Measurements from ENCODE around the gene CXCL5.

Gene CXCL5

DNA sequence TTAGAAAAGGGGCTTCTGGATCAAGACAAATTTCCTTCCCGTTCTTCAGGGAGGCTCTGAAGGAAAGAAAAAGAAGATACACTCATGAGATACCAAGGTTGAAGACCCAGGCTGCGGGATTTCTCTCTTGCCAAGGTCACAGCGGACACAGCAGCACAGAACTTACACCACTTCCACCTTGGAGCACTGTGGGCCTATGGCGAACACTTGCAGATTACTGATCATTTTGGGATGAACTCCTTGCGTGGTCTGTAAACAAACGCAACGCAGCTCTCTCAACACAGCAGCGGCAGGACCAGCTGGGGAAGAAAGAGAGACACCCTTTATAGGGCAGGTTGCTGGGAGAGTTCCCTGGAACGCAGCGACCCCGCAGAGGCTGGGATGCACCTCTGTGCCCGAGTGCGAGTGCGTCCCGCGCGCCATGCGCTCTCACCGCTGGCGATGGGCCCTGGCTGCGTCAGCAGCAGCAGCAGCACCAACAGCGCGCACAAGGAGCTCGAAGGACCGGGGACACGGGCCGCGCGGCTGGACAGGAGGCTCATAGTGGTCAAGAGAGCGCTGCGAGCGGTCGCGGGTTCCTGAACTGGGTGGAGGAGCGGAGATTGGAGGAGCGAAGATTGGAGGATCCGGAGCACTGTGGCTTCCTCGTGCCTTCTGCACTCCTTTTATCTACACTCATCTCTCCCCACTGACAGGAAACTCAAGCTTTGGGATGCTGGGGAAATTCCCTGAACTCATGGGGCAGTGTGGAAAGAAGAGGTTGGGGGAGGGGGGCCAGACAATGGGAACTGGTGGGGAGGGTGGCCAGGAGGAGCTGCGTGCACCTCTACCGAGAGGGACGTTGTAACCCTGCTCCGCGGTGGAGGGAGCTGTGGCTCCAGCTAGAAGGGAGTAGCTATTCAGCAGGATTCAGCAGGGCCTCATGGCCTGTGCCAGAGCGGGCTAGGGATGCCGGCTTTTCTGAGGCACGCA, at the start of gene CXCL5:
Gene CXCL5 (minus strand): TSS at position 638 of the 972 bp plus-strand sequence. CDS start 96 bp downstream, at position 542.
- DNase-seq: no peak

DNA sequence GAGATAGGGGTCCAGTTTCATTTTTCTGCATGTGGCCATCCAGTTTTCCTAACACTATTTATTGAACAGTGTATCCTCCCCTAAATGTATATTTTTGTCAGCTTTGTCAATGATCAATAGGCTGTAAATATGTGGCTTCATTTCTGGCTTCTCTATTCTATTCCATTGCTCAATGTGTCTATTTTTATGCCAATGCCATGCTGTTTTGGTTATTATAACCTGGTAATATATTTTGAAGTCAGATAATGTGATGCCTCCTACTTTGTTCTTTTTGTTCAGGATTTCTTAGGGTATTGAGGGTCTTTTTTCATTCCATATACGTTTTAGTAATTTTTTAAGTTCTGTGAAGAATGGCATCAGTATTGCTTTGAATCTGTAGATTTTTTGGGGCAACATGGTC, 48.7 kb upstream of the CXCL5 start:
- no peak for DNase-seq

DNA sequence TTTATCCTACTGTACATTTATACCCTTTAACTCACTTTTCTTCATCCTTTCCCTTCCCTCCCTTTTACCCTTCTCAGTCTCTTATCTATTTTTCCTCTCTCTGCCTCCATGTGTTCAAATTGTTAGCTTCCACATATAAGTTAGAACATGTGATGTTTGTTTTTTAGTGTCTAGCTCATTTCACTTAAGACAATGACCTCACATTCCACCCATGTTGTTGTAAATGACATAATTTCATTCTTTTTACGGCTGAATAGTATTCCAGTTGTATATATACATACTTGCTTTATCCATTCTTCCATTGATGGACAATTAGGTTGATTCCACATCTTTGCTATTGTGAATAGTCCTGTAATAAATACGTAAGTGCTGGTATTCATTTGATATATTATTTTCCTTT, 47.3 kb upstream of the CXCL5 start:
- DNase-seq: no peak

DNA sequence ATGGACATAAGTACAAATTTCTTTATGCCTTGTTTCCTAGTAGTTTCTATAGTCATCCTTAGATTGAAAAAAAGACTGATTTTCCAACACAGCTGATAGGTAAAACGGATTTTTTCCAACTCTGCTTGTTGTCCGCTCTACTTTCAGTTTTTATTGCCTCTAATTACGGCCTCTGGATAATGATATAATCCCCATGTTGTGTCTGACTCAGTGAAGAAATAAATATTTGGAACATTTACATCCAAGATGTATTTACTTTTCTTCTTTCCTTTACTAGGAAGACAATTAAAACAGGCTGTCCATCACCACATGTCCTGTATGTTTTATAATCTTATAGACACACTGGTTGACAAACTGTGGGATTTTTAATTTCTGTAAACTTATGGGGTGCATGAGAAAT, 46.8 kb upstream of the CXCL5 start:
- DNase-seq: no peak

GRCh38 chr4:74044677-74045076, 46.2 kb upstream of the CXCL5 start:
- no peak for DNase-seq

DNA sequence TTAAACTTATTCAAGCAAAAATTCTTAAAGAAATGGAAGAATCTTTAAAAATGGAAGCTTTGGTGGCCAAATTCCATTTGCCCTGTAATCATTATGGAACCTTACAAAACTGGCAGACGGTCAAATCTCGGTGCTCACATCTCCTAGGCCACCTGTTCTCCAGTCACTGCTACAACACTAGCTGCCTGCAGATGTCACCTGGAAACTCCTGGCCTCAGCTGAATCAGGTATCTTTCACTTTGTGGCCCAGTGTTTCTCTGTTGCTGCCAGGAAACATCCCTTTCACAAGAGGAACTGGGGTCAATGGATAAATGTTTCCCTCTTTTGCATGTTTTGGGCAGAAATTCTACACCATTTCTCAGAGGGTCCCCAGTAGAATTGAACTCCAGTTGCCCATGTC, 44.2 kb upstream of the CXCL5 start:
- DNase-seq: no peak

GRCh38 chr4:74041418-74041817, 42.9 kb upstream of the CXCL5 start:
- no peak for DNase-seq

DNA sequence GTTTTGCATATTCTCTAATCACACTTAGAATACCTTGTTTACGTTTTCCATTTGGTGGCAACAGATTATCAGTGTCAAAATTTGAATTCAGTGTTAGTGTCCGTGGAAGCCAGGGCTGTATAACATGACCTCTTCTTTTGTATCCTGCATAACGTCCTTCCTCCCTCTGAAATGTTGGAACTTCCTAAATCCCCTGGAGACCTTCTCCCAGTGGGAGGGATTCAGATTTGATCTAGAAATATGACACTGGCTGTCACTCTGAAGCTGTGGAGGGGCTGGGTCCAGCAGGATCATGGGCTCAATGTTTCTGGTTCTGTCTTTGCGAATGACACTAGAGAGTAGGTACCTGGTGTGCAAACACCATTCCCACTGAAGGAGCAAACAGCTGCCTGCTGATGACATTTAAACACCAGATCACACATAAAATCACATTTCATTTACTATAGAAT, 40.9 kb upstream of the CXCL5 start:
- DNase-seq: no peak

DNA sequence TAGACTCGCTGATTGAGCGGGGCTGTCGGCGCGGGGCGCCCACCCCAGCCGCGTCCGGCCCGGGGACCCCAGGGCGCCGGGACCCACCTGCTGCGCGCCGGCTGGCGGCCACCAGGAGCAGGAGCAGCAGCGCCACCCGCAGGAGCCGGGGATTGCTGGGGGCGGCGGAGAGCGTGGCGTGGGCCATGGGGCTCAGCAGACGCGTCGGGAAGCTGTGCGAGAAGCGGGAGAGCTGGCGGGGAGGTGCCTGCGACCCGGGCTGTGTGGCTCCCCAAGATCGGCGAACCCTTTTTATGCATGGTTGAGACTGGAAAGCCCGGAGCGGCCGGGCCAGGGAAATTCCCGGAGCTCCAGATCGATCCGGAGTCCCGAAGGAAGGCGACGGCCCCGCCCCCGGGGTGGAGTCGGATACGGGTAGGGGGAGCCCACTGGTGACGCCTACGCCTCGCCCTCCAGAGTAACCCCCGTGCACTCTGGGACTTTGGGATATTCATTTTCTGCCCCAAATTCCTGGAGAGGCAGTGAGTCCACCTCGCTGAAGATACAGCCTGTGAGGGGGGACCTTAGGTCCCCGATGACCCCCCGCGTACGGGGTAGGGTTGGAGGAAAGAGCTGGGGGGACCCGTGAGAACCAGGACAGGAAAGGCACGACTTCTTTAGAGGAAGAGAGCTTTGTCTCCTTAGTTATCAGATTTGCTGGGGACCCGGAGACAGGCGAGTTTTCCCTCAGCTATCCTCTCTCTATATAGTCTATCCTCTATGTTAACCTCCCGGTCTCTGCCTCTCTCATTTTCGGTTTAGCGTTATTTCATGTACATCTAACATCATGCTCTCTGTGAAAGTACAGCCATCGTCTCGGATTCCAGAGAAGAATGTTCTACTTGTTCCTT, 40.2 kb upstream of the CXCL5 start, which contains the start of gene CXCL3:
Gene CXCL3 (minus strand): TSS at position 265 of the 890 bp plus-strand sequence. CDS start 78 bp downstream, at position 187.
- DNase-seq: peak; percentile 66

DNA sequence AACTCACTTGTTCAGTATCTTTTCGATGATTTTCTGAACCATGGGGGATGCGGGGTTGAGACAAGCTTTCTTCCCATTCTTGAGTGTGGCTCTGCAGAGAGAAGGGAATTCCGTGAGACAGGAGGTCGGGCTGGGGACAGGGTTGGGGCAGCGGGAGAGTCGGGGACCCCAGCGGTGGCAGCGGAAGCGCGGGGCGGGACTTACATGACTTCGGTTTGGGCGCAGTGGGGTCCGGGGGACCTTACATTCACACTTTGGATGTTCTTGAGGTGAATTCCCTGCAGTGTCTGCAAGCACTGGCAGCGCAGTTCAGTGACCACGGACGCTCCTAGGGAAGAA, 39.6 kb upstream of the CXCL5 start:
- no peak for DNase-seq

DNA sequence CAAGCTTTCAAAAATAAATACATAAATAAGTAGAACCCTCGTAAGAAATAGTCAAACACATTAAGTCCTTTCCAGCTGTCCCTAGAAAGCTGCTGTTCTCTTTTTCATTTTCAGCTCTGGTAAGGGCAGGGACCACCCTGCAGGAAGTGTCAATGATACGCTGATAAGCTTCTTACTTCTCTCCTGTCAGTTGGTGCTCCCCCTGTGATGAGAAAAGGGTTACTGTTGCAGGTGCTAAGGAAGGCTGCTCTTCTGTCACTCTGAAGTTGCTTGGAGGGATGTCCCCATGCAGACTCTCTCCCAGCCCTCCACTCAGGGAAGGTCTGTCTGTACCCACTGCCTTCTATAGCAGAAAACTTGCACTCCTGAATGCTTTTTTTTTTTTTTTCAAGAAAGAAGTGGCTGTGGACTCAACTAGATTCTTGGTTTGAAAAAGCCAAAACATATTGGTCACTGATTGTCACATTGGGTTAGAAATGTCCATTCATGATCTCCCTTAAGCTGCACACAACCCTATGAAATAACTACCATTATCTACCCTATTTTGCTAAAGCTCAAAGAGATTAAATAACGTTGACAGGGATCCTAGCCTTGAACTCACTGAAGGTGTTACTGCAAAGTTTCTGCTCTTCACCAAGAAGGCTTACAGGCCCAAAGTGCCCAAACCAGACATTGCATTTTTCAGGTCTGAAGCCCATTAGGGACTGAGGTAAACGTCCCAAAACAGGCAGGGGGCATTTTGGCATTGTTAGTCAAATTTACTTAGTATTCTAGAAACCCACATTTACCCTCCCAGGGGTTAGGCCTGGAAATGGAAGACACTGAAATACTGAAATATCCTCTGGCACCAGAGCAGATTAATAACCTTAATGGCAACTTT, 38.8 kb upstream of the CXCL5 start:
- DNase-seq: no peak

DNA sequence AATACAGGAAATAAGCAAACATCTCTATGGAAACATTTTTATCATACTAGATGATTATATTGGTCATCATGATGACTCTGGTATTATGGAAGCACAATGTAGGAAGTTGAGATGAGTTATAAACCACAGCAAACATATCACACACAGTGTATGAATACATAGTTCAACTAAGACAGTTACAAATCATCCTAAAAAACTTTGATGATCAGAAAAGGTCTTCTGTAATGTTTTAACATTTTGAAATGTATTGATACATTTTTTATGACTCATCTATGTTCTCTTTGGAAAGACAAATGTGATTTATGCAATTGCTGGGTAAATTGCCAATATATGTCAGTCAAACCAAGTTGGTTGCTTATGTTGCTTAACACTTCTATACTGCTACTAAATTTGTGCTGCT, 35.3 kb upstream of the CXCL5 start:
- no peak for DNase-seq

DNA sequence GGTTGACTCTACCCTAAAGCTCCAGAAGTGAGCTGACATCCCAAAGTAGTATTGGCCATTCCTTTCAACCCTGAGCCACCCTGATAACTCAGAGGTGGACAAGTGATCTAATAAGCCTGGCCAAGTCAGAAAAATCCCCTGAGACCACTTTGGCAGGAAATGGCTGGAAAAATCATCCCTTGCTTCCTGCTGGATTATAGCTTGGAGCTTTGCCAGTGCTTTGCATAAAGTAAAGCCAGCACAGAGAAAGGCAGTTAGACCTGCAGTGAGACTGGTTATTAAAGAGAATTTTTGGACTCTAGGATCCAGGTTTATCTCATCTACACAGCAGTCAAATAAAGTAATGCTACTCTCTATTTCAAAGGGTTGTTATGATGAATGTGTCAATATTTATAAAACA, 33.6 kb upstream of the CXCL5 start:
- no peak for DNase-seq

GRCh38 chr4:74031576-74031975, 33.1 kb upstream of the CXCL5 start:
- no peak for DNase-seq

DNA sequence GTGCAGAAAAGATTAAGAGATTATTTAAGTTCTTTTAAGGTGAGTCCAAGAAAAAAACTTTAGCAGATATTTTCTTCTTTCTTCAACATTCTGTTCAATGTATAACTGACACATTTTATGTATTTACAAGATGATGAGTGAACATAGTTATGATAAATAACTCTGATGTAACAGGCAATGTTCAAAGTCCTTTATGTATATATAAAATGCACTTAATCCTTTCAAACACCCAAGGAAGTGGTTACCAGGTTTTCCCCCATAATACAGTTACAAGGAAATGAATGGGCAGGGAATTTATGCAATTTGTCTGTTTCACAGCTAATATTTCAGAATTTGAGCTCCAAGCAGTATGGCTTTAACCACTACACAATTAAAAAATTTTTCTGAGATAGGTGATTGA, 31.8 kb upstream of the CXCL5 start:
- DNase-seq: no peak

GRCh38 chr4:74028504-74028903, 30.0 kb upstream of the CXCL5 start:
- no peak for DNase-seq

DNA sequence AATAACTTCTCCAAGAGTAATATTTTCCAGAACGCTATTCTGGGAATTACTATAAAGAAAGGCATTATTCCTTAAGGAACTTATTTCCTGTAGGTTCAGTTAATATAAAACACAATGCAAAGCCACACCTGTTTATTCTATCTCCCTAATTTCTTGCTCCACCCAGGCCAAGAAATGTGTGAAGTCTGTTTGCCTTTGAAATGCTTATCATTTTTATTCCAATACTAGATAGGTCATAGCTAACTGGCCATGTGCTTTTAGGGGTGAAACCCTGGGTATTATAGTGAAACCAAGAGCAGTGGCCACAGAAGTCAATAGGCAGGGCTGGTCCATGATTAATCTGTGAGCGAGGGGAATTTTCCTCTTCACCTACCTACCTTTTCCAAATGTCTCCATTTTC, 25.2 kb upstream of the CXCL5 start:
- no peak for DNase-seq

DNA sequence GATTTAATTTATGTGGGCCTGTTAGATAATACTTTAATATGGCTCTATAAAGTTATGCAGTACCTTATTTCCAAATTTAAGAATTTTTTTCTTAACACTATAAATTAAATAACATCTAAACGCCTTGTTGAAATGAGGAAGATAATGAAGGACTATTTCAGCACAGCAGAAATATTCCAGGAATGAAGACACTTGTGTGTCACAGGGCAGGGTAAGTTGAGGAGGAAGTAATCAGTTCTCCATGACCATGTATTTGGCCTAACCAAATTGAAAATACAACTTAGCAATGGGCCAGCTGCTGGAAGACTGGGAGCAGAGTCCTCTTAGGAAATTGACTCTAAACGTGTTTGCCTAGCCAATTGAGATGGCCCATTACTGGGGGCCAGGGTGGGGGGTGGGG, 23.1 kb upstream of the CXCL5 start:
- DNase-seq: no peak

GRCh38 chr4:74018771-74019170, 20.3 kb upstream of the CXCL5 start:
- DNase-seq: no peak

DNA sequence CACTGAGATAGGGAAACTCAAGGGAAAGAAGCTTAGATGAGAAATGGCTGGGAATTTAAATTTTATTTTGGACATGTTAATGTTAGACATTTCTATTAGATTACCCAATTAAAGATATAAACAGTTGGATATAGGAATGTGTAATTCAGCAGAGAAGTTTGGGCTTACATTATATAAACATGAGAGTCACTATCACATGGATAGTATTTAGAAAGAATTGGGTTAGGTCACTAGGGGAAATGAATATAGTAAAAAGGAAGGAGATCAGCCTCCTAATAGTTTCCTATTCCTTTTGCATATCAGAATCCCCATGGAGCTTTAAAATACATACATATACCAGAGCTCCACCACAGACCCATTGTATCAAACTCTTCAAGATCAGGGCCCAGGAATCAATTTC, 19.6 kb upstream of the CXCL5 start:
- no peak for DNase-seq

DNA sequence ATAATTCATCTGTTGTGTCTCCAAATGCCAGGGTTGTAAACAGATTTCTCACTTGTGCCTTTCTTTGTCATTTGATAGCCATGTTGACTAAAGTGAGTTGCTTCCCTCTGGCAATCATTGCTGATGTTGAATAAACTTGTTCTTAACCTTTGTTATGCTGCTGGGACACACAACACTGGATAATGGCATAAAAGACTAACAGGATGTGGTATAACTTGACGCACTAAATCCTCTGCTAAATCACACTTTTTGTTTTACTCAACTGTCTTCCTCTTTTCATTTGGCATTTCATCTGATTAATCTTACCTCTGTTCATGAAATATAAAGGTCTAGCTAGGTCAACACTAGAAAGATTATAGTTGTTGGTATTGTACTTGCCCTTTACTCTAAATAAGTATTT, 17.6 kb upstream of the CXCL5 start:
- DNase-seq: no peak

GRCh38 chr4:74015126-74015780, 16.8 kb upstream of the CXCL5 start:
- DNase-seq: no peak
